ENCODE data around the gene EIF2D.
A peak's percentile ranks its signal among the peaks of the same experiment; 100 is the strongest.
"Not testable (repeated sequence)": the region's sequence is repeated elsewhere in the genome, so short reads cannot be mapped to it uniquely, and the experiment has no call there.

The EIF2D gene

DNA sequence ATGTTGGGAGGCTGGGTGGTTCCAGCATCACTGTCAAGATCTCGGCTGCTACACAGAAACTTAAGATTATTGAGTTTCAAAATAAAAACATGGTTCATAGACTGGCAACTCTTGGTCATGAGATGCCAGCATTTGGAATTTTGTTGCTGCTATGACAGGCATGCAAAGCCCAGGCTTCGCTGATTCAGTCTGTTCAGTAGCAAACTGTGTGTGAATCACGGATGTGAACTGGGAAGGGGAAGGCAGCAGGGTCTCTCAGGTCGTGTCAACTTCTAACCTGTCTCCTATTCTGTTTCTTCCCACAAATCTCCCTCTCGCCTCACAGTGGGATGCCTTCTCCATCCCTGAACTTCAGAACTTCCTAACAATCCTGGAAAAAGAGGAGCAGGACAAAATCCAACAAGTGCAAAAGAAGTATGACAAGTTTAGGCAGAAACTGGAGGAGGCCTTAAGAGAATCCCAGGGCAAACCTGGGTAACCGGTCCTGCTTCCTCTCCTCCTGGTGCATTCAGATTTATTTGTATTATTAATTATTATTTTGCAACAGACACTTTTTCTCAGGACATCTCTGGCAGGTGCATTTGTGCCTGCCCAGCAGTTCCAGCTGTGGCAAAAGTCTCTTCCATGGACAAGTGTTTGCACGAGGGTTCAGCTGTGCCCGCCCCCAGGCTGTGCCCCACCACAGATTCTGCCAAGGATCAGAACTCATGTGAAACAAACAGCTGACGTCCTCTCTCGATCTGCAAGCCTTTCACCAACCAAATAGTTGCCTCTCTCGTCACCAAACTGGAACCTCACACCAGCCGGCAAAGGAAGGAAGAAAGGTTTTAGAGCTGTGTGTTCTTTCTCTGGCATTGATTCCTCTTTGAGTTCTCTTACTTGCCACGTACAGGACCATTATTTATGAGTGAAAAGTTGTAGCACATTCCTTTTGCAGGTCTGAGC lies 25.5 kb downstream of the EIF2D start:
- DNase-seq = no peak

DNA sequence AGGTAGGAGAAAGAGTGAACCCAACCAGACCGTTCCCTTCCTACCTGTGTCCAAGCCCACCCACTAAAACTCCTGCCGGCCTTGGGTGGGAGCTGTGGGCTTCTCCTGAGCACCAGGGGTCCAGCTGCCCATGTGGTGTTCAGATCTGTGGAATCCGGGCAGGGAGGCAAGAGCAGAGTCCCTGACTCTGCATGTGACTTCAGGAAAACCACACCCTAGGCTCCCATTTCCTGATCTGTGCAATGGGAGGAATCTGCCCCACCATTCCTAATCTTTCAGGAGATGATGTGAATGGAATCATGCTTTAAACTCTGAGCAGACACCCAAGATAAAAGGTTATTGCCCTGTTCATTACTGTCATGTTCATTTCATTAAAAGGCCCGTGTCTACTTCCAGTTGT lies 27.6 kb downstream of the EIF2D start:
- no peak for DNase-seq

DNA sequence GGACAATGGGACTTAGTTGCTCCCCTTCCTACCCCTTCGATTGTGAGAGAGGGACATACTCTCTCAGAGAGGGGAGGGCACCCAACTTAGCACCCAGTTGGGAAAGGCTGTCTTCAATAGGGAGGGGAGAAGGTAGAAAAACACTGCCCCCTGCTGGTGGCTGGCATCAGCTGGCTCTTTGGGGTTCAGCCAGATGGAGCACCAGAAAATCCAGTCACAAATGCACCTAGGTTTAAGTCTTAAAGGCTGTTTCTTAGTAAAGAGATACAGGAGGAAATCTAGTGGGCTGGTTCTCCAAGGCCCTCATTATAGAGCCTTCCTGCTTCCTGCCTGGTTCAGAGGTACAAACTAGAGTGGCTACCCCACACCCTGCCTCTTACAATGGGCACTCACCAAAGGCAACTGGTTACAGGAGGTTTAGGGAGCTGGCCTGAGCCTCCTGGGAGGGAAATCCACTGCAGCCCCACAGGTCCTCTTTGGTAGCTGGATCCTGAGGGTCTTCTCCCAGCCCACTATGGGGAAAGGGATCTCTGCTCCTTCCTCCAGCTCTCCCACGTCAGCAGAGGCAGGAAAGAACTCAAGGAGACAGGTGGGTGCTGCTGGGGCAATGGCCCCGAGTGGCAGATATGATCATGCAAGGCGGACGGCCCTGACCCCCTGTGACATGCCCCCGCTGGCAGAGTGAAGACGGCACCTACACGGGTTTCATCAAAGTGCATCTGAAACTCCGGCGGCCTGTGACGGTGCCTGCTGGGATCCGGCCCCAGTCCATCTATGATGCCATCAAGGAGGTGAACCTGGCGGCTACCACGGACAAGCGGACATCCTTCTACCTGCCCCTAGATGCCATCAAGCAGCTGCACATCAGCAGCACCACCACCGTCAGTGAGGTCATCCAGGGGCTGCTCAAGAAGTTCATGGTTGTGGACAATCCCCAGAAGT lies 28.3 kb downstream of the EIF2D start:
- DNase-seq = no peak

- no peak for DNase-seq
Observed at GRCh38 chr1:206582971-206583706, 29.1 kb downstream of the EIF2D start.

- no peak for DNase-seq
Observed at GRCh38 chr1:206582537-206582936, 29.7 kb downstream of the EIF2D start.

DNA sequence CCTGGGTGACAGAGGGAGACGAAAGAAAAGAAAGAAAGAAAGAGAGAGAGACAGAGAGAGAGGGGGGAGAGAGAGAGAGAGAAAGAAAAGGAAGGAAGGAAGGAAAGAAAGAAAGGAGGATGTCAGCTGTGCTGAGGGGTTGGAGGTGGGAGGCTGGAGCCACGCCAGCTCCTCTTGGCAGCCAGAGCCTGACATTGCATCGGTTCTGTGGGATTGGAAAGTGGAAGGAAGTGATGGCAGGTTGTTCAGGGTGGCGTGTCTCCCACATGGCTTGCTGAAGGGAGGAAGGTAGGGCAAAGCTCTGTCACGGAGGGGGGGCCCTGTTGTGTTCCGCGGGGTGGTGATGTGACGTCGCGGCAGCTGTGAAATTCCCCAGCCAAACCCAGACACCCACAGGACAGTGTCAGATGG lies 30.7 kb downstream of the EIF2D start:
- no peak for DNase-seq

DNA sequence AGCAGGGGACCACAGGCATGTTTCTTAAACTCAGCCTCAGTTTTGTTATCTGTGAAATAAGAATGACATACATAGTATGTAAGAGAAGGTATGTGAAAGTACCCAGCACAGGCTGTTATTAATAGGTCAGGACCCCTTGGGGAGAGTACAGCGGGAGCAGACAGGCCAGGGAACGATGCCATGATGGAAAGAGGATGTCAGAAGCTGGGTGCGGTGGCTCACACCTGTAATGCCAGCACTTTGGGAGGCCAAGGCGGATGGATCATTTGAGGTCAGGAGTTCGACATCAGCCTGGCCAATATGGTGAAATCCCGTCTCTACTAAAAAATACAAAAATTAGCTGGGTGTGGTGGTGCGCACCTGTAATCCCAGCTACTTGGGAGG lies 31.2 kb downstream of the EIF2D start:
- not testable (repeated sequence) for DNase-seq

DNA sequence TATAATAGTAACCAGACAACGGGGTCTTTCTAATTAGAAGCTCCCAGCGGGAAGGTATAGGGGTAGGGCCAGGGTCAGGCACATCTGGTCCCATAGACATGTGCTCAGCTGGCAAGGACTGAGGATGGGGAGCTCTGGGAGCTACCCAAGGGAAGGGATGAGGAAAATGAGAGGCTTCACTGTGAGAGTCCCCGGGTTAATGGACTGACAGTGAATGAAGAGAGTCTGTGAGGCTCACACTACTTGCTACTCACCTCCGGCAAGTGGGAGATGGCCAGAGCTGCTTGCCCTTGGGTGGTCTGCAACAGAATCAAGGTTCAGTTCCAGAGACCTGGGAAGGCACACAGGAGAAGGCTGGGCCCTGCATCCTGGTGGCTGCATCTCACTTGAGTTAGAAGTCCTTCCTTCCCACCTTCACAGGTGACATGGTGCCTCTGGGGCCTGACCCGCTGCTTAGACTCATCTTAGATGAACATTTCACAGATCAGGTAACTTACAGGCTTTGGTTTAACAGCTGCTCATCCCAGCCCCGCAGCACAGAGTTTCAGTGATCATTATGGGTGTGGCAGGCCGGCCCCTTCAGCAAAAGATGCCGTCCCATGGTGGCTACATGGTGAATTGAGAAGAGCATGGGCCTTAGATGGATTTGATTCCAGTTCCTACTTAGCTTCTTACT lies 31.7 kb downstream of the EIF2D start:
- no peak for DNase-seq

- no peak for DNase-seq
Observed at GRCh38 chr1:206579747-206580437, 32.4 kb downstream of the EIF2D start.

DNA sequence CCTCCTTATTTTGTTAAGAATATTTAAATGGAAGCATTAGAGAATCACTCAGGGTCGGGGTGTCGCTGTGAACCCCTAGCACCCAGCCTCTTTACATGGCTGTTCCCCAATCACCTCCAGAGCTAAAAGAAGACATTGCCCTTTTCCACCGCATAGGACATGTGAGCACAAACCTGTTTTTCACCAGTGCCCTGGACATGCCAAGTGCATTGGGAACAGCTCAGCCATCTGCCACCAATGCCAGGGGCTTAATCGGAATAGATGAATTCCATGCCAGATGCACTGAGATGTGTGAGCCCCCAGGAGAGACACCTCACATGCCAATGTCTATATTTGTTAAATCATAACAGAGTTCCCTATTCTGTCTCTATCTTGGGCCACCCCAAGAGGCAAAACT lies 33.3 kb downstream of the EIF2D start:
- peak; percentile 12 for DNase-seq

GRCh38 chr1:206578068-206578977 lies 33.9 kb downstream of the EIF2D start:
- DNase-seq = no peak

DNA sequence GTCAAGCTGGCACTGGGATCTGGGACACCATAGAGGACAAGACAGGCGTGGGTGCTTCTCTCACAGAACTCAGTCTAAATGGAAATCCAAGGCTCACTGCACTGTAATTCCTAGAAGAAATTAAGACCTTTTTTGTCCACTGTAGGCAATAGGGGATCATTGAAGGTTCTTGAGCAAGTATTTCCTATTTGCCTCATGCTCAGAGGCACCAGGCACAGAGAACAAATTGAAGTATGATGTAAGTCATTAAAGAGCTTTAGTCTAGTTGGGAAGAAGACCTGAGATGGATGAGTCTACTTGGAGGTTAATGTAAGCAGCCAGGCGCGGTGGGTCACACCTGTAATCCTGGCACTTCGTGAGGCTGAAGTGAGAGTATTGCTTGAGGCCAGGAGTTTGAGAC lies 34.6 kb downstream of the EIF2D start:
- DNase-seq = no peak

GRCh38 chr1:206575894-206576737 lies 36.1 kb downstream of the EIF2D start:
- peak; percentile 72 for DNase-seq

DNA sequence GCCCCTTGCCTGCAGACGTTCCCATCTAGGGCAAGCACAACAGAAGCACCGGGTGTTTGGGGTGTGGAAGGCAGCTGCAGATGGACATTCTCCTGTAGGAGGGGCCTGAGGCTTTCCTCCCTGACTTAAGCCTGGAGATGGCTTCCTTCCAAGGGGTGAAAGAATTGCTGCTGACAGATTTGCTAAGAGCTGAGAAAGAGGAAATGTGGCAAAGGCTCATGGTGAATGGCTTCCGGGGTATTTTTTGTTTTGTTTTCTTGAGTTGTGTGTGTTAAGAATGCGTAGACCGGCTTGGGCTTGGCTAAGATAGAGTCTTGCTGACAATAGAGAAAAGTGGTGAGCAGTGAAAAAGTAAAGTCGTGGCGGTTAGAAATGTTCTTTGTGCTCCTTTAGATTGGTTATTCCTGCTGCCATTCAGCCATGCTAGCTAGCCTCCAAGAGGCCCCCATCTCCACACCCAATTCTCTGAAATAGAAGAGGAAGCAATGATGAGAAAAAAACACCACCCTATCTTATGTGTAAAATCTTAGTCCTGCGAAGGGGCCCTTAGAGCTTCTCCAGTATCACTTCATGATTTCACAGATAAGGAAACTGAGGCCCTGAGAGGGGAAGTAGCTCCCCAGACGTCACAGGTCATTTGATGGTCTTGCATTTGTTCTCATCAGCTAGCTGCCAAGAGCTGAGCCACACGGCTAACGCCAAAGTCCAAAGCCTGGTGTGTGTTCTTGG lies 36.9 kb downstream of the EIF2D start:
- peak; percentile 29 for DNase-seq

GRCh38 chr1:206573762-206574161 lies 38.5 kb downstream of the EIF2D start:
- no peak for DNase-seq

- DNase-seq = no peak
Observed at GRCh38 chr1:206573319-206573718, 38.9 kb downstream of the EIF2D start.

- no peak for DNase-seq
Observed at GRCh38 chr1:206572835-206573234, 39.4 kb downstream of the EIF2D start.

GRCh38 chr1:206570529-206570928 lies 41.7 kb downstream of the EIF2D start:
- DNase-seq = no peak

GRCh38 chr1:206569556-206569955 lies 42.7 kb downstream of the EIF2D start:
- DNase-seq = no peak

All from NCI-H524 treated with DMSO at 0.1 percent for 48 hours (cell line).